GM12873 (cell line): ENCODE data around the gene RAI14.

Source experiments
- CTCF ChIP-seq: IDR thresholded peaks from 2 replicates; pipeline ENCODE4 v1.5.1; 2012; ENCODE audit warnings: low read depth, mild to moderate bottlenecking, moderate library complexity, low read length, control low read depth; ENCODE audit not compliant: insufficient read depth; ENCODE audit errors: missing control alignments

The RAI14 gene

GRCh38 chr5:34656001-34656699 lies at the start of gene RAI14:
RAI14 (plus strand) TSS chr5:34656328; CDS start chr5:34686920, 30,592 bp downstream.
- no peak for TF ChIP-seq CTCF

- no peak for TF ChIP-seq CTCF
Measured at GRCh38 chr5:34608368-34608767, 47.8 kb upstream of the RAI14 start.

- no peak for TF ChIP-seq CTCF
Measured at GRCh38 chr5:34608859-34609648, 47.1 kb upstream of the RAI14 start.

GRCh38 chr5:34609951-34610441 lies 46.1 kb upstream of the RAI14 start:
- no peak for TF ChIP-seq CTCF

GRCh38 chr5:34610546-34610945 lies 45.6 kb upstream of the RAI14 start:
- no peak for TF ChIP-seq CTCF

GRCh38 chr5:34611464-34612415 lies 44.4 kb upstream of the RAI14 start:
- TF ChIP-seq CTCF, result no peak
